HEK293 (cell line): ENCODE results near the gene PCSK6.
A peak's percentile ranks its signal among the peaks of the same experiment; 100 is the strongest.

Experiments
- CTCF ChIA-PET: fragments of 350-600 bp; formaldehyde crosslinking; extraction: SDS; loops from one replicate; lab custom pipeline; 2021; ENCODE audit warnings: antibody characterized with exemption; lab: Yijun Ruan, JAX
- POLR2A ChIA-PET: fragments of 300-600 bp; formaldehyde crosslinking; extraction: SDS; loops from one replicate; lab custom pipeline; 2020; ENCODE audit warnings: antibody characterized with exemption, inconsistent platforms; lab: Yijun Ruan, JAX
- H3K27ac ChIP-seq: fragments of 200-500 bp; sonication (Bioruptor generic); 2 replicates; pipeline ENCODE4 v1.5.1; 2014; ENCODE audit warnings: low read depth, low read length, control low read depth, inconsistent platforms; ENCODE audit errors: extremely low read depth
- H3K36me3 ChIP-seq, 2 experiments: fragments of 200-500 bp in 1 of 2; sonication (Bioruptor generic) in 1 of 2; 1 replicate in 1 of 2; 2 replicates in 1 of 2; pipeline ENCODE4 v1.5.1; 2014 to 2017; ENCODE audit warnings: inconsistent platforms in 2 of 2, low read length in 2 of 2; ENCODE audit not compliant: control insufficient read depth in 2 of 2, insufficient read depth in 1 of 2
- H3K4me1 ChIP-seq: fragments of 200-500 bp; sonication (Bioruptor generic); 2 replicates; pipeline ENCODE4 v1.5.1; 2014; ENCODE audit warnings: mild to moderate bottlenecking, low read length, inconsistent platforms; ENCODE audit not compliant: control insufficient read depth, insufficient read depth
- H3K4me3 ChIP-seq: 2 replicates; pipeline ENCODE4 v1.5.1; 2011; ENCODE audit warnings: low read depth, mild to moderate bottlenecking, control low read depth, low read length, moderate library complexity
- H3K9me3 ChIP-seq: fragments of 200-500 bp; sonication (Bioruptor generic); 2 replicates; pipeline ENCODE4 v1.5.1; 2014; ENCODE audit warnings: low read depth, low read length, inconsistent platforms; ENCODE audit not compliant: control insufficient read depth, insufficient read depth
- GLIS2 ChIP-seq: fragments of 450-650 bp; formaldehyde crosslinking; IDR thresholded peaks from 2 replicates; pipeline ENCODE4 v1.5.1; 2016; ENCODE audit warnings: missing biosample characterization, missing genetic modification characterization
- KLF7 ChIP-seq: fragments of 450-650 bp; formaldehyde crosslinking; IDR thresholded peaks from 2 replicates; pipeline ENCODE4 v1.5.1; 2016; ENCODE audit warnings: missing biosample characterization, missing genetic modification characterization, borderline replicate concordance
- KLF9 ChIP-seq: fragments of 450-650 bp; formaldehyde crosslinking; IDR thresholded peaks from 2 replicates; pipeline ENCODE4 v1.5.1; 2016; ENCODE audit warnings: missing biosample characterization, missing genetic modification characterization, low read depth
- PBX3 ChIP-seq: sonication (generic); formaldehyde crosslinking; IDR thresholded peaks from 2 replicates; pipeline ENCODE4 v1.8.1; 2022; ENCODE audit warnings: mild to moderate bottlenecking, moderate library complexity, missing genetic modification reagents
- ZBTB17 ChIP-seq: fragments of 450-650 bp; formaldehyde crosslinking; IDR thresholded peaks from 2 replicates; pipeline ENCODE4 v1.5.1; 2016; ENCODE audit warnings: missing biosample characterization, missing genetic modification characterization
- ZBTB21 ChIP-seq: fragments of 450-650 bp; formaldehyde crosslinking; IDR thresholded peaks from 2 replicates; pipeline ENCODE4 v1.5.1; 2017; ENCODE audit warnings: missing biosample characterization, missing genetic modification characterization
- ZBTB7A ChIP-seq: fragments of 450-650 bp; formaldehyde crosslinking; IDR thresholded peaks from 2 replicates; pipeline ENCODE4 v1.5.1; 2016; ENCODE audit warnings: low read depth, missing biosample characterization, missing genetic modification characterization
- ZNF114 ChIP-seq: fragments of 450-650 bp; formaldehyde crosslinking; IDR thresholded peaks from 2 replicates; pipeline ENCODE4 v1.5.0; 2017; ENCODE audit warnings: missing biosample characterization, missing genetic modification characterization
- ZNF140 ChIP-seq: fragments of 450-650 bp; formaldehyde crosslinking; IDR thresholded peaks from 2 replicates; pipeline ENCODE4 v1.5.1; 2016; ENCODE audit warnings: missing biosample characterization, missing genetic modification characterization
- ZNF155 ChIP-seq: fragments of 450-650 bp; formaldehyde crosslinking; IDR thresholded peaks from 2 replicates; pipeline ENCODE4 v1.5.1; 2016; ENCODE audit warnings: missing biosample characterization, missing genetic modification characterization
- ZNF16 ChIP-seq: fragments of 450-650 bp; formaldehyde crosslinking; IDR thresholded peaks from 2 replicates; pipeline ENCODE4 v1.5.1; 2016; ENCODE audit warnings: low read depth, missing biosample characterization, missing genetic modification characterization
- ZNF214 ChIP-seq: fragments of 450-650 bp; formaldehyde crosslinking; IDR thresholded peaks from 2 replicates; pipeline ENCODE4 v1.5.1; 2017; ENCODE audit warnings: missing biosample characterization, mild to moderate bottlenecking, missing genetic modification characterization, borderline replicate concordance
- ZNF221 ChIP-seq: fragments of 450-650 bp; formaldehyde crosslinking; IDR thresholded peaks from 2 replicates; pipeline ENCODE4 v1.5.1; 2017; ENCODE audit warnings: missing biosample characterization, missing genetic modification characterization, borderline replicate concordance
- ZNF362 ChIP-seq: fragments of 450-650 bp; formaldehyde crosslinking; IDR thresholded peaks from 2 replicates; pipeline ENCODE4 v1.5.1; 2016; ENCODE audit warnings: missing biosample characterization, missing genetic modification characterization
- ZNF449 ChIP-seq: fragments of 450-650 bp; formaldehyde crosslinking; IDR thresholded peaks from 2 replicates; pipeline ENCODE4 v1.5.1; 2017; ENCODE audit warnings: missing biosample characterization, mild to moderate bottlenecking, missing genetic modification characterization, moderate library complexity
- ZNF747 ChIP-seq: fragments of 450-650 bp; formaldehyde crosslinking; IDR thresholded peaks from 2 replicates; pipeline ENCODE4 v1.5.1; 2016; ENCODE audit warnings: missing biosample characterization, missing genetic modification characterization
- ZNF843 ChIP-seq: fragments of 450-650 bp; formaldehyde crosslinking; IDR thresholded peaks from 2 replicates; pipeline ENCODE4 v1.5.1; 2016; ENCODE audit warnings: missing biosample characterization, missing genetic modification characterization

Gene PCSK6

GRCh38 chr15:101454365-101454764 is 35.1 kb downstream of the PCSK6 start:
- Histone ChIP-seq H3K4me1 (no peaks in the 10 kb centered on the region), H3K9me3 (no peaks in the 10 kb centered on the region), H3K27ac (no peak overlapping the region), H3K36me3 (peaks cover 0 to 2% of the 10 kb centered on the region in 2 experiments; a peak in 1 of 3 replicates), H3K4me3 (no peak overlapping the region)
- peak; percentile 76 for TF ChIP-seq ZBTB17 (tag by site-specific recombination)
- TF ChIP-seq ZNF155 (tag by site-specific recombination), result no peak
- ChIA-PET CTCF (no interaction called here), POLR2A (no interaction called here)

GRCh38 chr15:101453123-101454120 is 36.1 kb downstream of the PCSK6 start:
- H3K4me3 ChIP-seq, result no peak overlapping the region
- H3K27ac ChIP-seq, result no peak overlapping the region
- no peaks in the 10 kb centered on the region for H3K9me3 ChIP-seq
- ChIA-PET CTCF (no interaction called here), POLR2A (no interaction called here)
- no peaks in the 10 kb centered on the region for H3K4me1 ChIP-seq
- peaks cover 0 to 3% of the 10 kb centered on the region in 2 experiments; a peak in 1 of 3 replicates for H3K36me3 ChIP-seq
- TF ChIP-seq GLIS2 (tag by site-specific recombination) (0 out of 2 replicates have a peak, but pooled peaks have one; percentile 27), ZNF362 (tag by site-specific recombination) (no peak)

GRCh38 chr15:101452572-101452971 is 36.9 kb downstream of the PCSK6 start:
- Histone ChIP-seq H3K4me3 (no peak overlapping the region), H3K27ac (no peak overlapping the region), H3K36me3 (peaks cover 0 to 3% of the 10 kb centered on the region in 2 experiments; a peak in 1 of 3 replicates), H3K9me3 (no peaks in the 10 kb centered on the region), H3K4me1 (no peaks in the 10 kb centered on the region)
- POLR2A ChIA-PET, result no interaction called here
- CTCF ChIA-PET, result no interaction called here
- no peak for TF ChIP-seq ZBTB21 (tag by site-specific recombination)
- no peak for TF ChIP-seq PBX3
- TF ChIP-seq ZNF747 (tag by site-specific recombination), result no peak
- TF ChIP-seq ZNF16 (tag by site-specific recombination), result no peak
- no peak for TF ChIP-seq KLF7 (tag by site-specific recombination)
- TF ChIP-seq ZNF214 (tag by site-specific recombination), result no peak
- no peak for TF ChIP-seq ZBTB7A (tag by site-specific recombination)
- TF ChIP-seq ZNF114 (tag by site-specific recombination), result no peak
- no peak for TF ChIP-seq ZNF221 (tag by site-specific recombination)
- TF ChIP-seq ZNF140 (tag by site-specific recombination), result no peak
- TF ChIP-seq ZNF843 (tag by site-specific recombination), result no peak
- TF ChIP-seq ZNF449 (tag by site-specific recombination), result no peak
- TF ChIP-seq KLF9 (tag by site-specific recombination), result no peak
